H1 (cell line): Measurements from ENCODE around the gene CIT. TPM values are rescaled to one million over a fixed set of nuclear protein-coding genes. Genes with fewer than 3 reads are reported as not detected.

Source experiments
- CTCF ChIA-PET: fragments of 300-600 bp; sonication (Branson Sonifier 250); formaldehyde crosslinking; loops from one replicate; lab custom pipeline; 2021; ENCODE audit not compliant: partially characterized antibody; lab: Charles Lee
- POLR2A ChIA-PET: fragments of 300-600 bp; sonication (Branson Sonifier 250); formaldehyde crosslinking; loops from one replicate; lab custom pipeline; 2021; ENCODE audit warnings: inconsistent platforms; ENCODE audit not compliant: partially characterized antibody; lab: Charles Lee
- DNase-seq, 2 experiments: peaks; one replicate each; pipeline versions ENCODE4 v3.0.0 to v3.0.0-alpha.2; 2010 to 2022; ENCODE audit warnings: low spot score in 2 of 2, low read depth in 1 of 2, mixed read lengths in 1 of 2
- FAIRE-seq: peaks from 2 replicates; lab custom pipeline; 2011; peaks lifted over from hg19 to GRCh38; lab: Jason Lieb, UNC
- H2AFZ ChIP-seq: 2 replicates; pipeline ENCODE4 v1.8.1; 2012; ENCODE audit warnings: low read length, inconsistent platforms
- H2AK5ac ChIP-seq: 2 replicates; pipeline ENCODE4 v1.6.1; 2013; ENCODE audit warnings: low read depth, low read length
- H2BK120ac ChIP-seq: replicated peaks from 2 replicates; pipeline ENCODE3; 2013; ENCODE audit warnings: low read depth, low read length, inconsistent platforms
- H2BK12ac ChIP-seq: 2 replicates; pipeline ENCODE4 v1.6.1; 2013; ENCODE audit warnings: low read depth, low read length
- H2BK15ac ChIP-seq: 2 replicates; pipeline ENCODE4 v1.6.1; 2013; ENCODE audit warnings: low read length
- H2BK20ac ChIP-seq: 2 replicates; pipeline ENCODE4 v1.6.1; 2013; ENCODE audit warnings: low read length
- H2BK5ac ChIP-seq: 2 replicates; pipeline ENCODE4 v1.6.1; 2013; ENCODE audit warnings: low read depth, low read length
- H3K14ac ChIP-seq: 2 replicates; pipeline ENCODE4 v1.6.1; 2013; ENCODE audit warnings: inconsistent platforms; ENCODE audit not compliant: insufficient read length
- H3K18ac ChIP-seq: 2 replicates; pipeline ENCODE4 v1.6.1; 2013; ENCODE audit warnings: low read length; ENCODE audit errors: extremely low read depth
- H3K23ac ChIP-seq: 2 replicates; pipeline ENCODE4 v1.6.1; 2013; ENCODE audit warnings: inconsistent platforms; ENCODE audit not compliant: insufficient read length
- H3K23me2 ChIP-seq: 2 replicates; pipeline ENCODE4 v1.6.1; 2013; ENCODE audit warnings: low read depth, low read length
- H3K27ac ChIP-seq: 2 replicates; pipeline ENCODE4 v1.6.1; 2011; ENCODE audit warnings: low read depth, low read length, inconsistent platforms
- H3K27me3 ChIP-seq, 4 experiments: replicated peaks in 1 of 4; 1 replicate in 1 of 4; 2 replicates in 3 of 4; pipeline versions ENCODE4 v1.6.1 to v1.8.1; 2011 to 2013; ENCODE audit warnings: low read length in 3 of 4, mild to moderate bottlenecking in 3 of 4, inconsistent platforms in 2 of 4, mixed read lengths in 2 of 4, moderate library complexity in 1 of 4; ENCODE audit not compliant: control insufficient read depth in 3 of 4, insufficient read depth in 3 of 4; ENCODE audit errors: extremely low read depth in 1 of 4
- H3K36me3 ChIP-seq, 4 experiments: 2 replicates each; pipeline versions ENCODE4 v1.6.1 to v1.8.1; 2011 to 2013; ENCODE audit warnings: mild to moderate bottlenecking in 4 of 4, low read length in 3 of 4, moderate library complexity in 2 of 4, control low read depth in 1 of 4, inconsistent platforms in 1 of 4; ENCODE audit not compliant: insufficient read depth in 4 of 4, control insufficient read depth in 2 of 4
- H3K4ac ChIP-seq: replicated peaks from 2 replicates; pipeline ENCODE3; 2013; ENCODE audit warnings: low read length, low read depth, mixed read lengths, inconsistent platforms; ENCODE audit not compliant: insufficient read length
- H3K4me1 ChIP-seq, 4 experiments: replicated peaks in 1 of 4; 1 replicate in 1 of 4; 2 replicates in 3 of 4; pipeline versions ENCODE4 v1.6.1 to v1.8.1; 2011 to 2013; ENCODE audit warnings: low read length in 3 of 4, inconsistent platforms in 2 of 4, mixed read lengths in 1 of 4; ENCODE audit not compliant: insufficient read depth in 4 of 4, control insufficient read depth in 3 of 4
- H3K4me2 ChIP-seq, 2 experiments: 2 replicates each; pipeline versions ENCODE4 v1.6.1 to v1.8.1; 2011 to 2013; ENCODE audit warnings: low read depth in 2 of 2, low read length in 2 of 2, control low read depth in 1 of 2, inconsistent platforms in 1 of 2, mild to moderate bottlenecking in 1 of 2; ENCODE audit not compliant: insufficient read depth in 1 of 2
- H3K4me3 ChIP-seq, 4 experiments: fragments of 200-600, 300-600 bp in 1 of 4; sonication (generic), shearing (Covaris generic), sonication (Bioruptor Twin) in 1 of 4; 2 replicates each; pipeline versions ENCODE4 v1.5.1 to v1.8.1; 2011 to 2016; ENCODE audit warnings: low read length in 4 of 4, low read depth in 3 of 4, control low read depth in 2 of 4, inconsistent platforms in 2 of 4, mild to moderate bottlenecking in 2 of 4, mixed read lengths in 1 of 4, moderate library complexity in 1 of 4; ENCODE audit not compliant: insufficient read depth in 2 of 4; ENCODE audit errors: extremely low read depth in 1 of 4
- H3K56ac ChIP-seq: replicated peaks from 2 replicates; pipeline ENCODE3; 2013; ENCODE audit warnings: low read depth, mild to moderate bottlenecking, mixed read lengths, low read length, inconsistent platforms; ENCODE audit not compliant: insufficient read length
- H3K79me1 ChIP-seq: 2 replicates; pipeline ENCODE4 v1.6.1; 2013; ENCODE audit warnings: low read depth, low read length, control low read depth
- H3K79me2 ChIP-seq, 2 experiments: 2 replicates each; pipeline versions ENCODE4 v1.6.1 to v1.8.1; 2012 to 2013; ENCODE audit warnings: low read length in 2 of 2, mild to moderate bottlenecking in 2 of 2, inconsistent platforms in 1 of 2; ENCODE audit not compliant: insufficient read depth in 2 of 2, control insufficient read depth in 1 of 2
- H3K9ac ChIP-seq, 4 experiments: replicated peaks in 1 of 4; 1 replicate in 1 of 4; 2 replicates in 3 of 4; pipeline versions ENCODE4 v1.6.1 to v1.8.1; 2011 to 2013; ENCODE audit warnings: low read depth in 3 of 4, low read length in 3 of 4, control low read depth in 2 of 4, mild to moderate bottlenecking in 2 of 4, moderate library complexity in 2 of 4, inconsistent platforms in 1 of 4; ENCODE audit errors: extremely low read depth in 1 of 4
- H3K9me3 ChIP-seq, 2 experiments: 2 replicates each; pipeline versions ENCODE4 v1.6.1 to v1.8.1; 2012 to 2013; ENCODE audit warnings: mild to moderate bottlenecking in 2 of 2, moderate library complexity in 2 of 2, control low read depth in 1 of 2, inconsistent platforms in 1 of 2, low read depth in 1 of 2, low read length in 1 of 2, mixed read lengths in 1 of 2; ENCODE audit not compliant: insufficient read depth in 2 of 2
- H4K20me1 ChIP-seq, 2 experiments: replicated peaks in 1 of 2; 2 replicates each; pipeline versions ENCODE3 to v1.8.1; 2011 to 2013; ENCODE audit warnings: inconsistent platforms in 2 of 2, low read length in 2 of 2, mild to moderate bottlenecking in 1 of 2; ENCODE audit not compliant: insufficient read depth in 2 of 2, control insufficient read depth in 1 of 2
- H4K5ac ChIP-seq: 2 replicates; pipeline ENCODE4 v1.6.1; 2013; ENCODE audit warnings: low read length, low read depth, mixed read lengths, inconsistent platforms; ENCODE audit not compliant: insufficient read length
- H4K8ac ChIP-seq: 2 replicates; pipeline ENCODE4 v1.8.0; 2013; ENCODE audit warnings: mild to moderate bottlenecking, moderate library complexity, low read length, inconsistent platforms; ENCODE audit not compliant: insufficient read depth; ENCODE audit errors: extremely low read depth
- H4K91ac ChIP-seq: replicated peaks from 2 replicates; pipeline ENCODE3; 2013; ENCODE audit warnings: low read length, mixed read lengths, inconsistent platforms; ENCODE audit not compliant: insufficient read length
- EZH2 ChIP-seq: fragments of 200-600 bp; sonication (generic); IDR thresholded peaks from 2 replicates; pipeline ENCODE4 v1.7.1; 2012; ENCODE audit warnings: low read depth, mild to moderate bottlenecking, moderate library complexity, low read length, inconsistent platforms; ENCODE audit not compliant: severe bottlenecking
- FOSL1 ChIP-seq: IDR thresholded peaks from 2 replicates; pipeline ENCODE4 v1.6.1; 2011; ENCODE audit warnings: mild to moderate bottlenecking, low read depth, low read length, moderate library complexity; ENCODE audit not compliant: insufficient read depth
- JUND ChIP-seq: IDR thresholded peaks from 2 replicates; pipeline ENCODE4 v1.6.1; 2011; ENCODE audit warnings: mild to moderate bottlenecking, improper control_type of control experiment, low read length
- KDM5A ChIP-seq: fragments of 200-600 bp; IDR thresholded peaks from 2 replicates; pipeline ENCODE4 v1.7.1; 2012; ENCODE audit warnings: mild to moderate bottlenecking, low read length, inconsistent platforms, mixed read lengths
- SUZ12 ChIP-seq: fragments of 200-600 bp; sonication (generic); IDR thresholded peaks from 2 replicates; pipeline ENCODE4 v1.6.1; 2012; ENCODE audit warnings: mild to moderate bottlenecking, inconsistent platforms, low read length, moderate library complexity, mixed read lengths
- ZNF274 ChIP-seq: IDR thresholded peaks from 2 replicates; pipeline ENCODE4 v1.7.0; 2012; ENCODE audit warnings: low read length, borderline replicate concordance; ENCODE audit errors: extremely low read depth
- WGBS, 2 experiments: shearing (Covaris generic) in 1 of 2; methylation state at CpG; one replicate each; pipeline versions ENCODE4 v1.1.6 to v1.1.7; 2013 to 2015; ENCODE audit warnings: low lambda C conversion rate in 2 of 2, mixed read lengths in 2 of 2, inconsistent platforms in 1 of 2, low coverage in 1 of 2, missing lambda C conversion rate in 1 of 2; ENCODE audit not compliant: insufficient replicate concordance in 2 of 2, insufficient coverage in 1 of 2, insufficient read length in 1 of 2; ENCODE audit errors: extremely low coverage in 1 of 2, missing lambda C conversion rate in 1 of 2; 5-methylcytosine and 5-hydroxymethylcytosine counted together
- polyA plus RNA-seq, 7 experiments: library from polyadenylated mRNA; depleted of rRNA in 3 of 7; stranded (reverse) in 5 of 7; unstranded in 2 of 7; fragments of >200 nt in 5 of 7; fragments of 200-250 nt in 2 of 7; gene quantifications; 1 replicate in 5 of 7; 2 replicates in 1 of 7; 4 replicates in 1 of 7; pipeline versions ENCODE4 v1.2.1 to v1.2.3, GENCODE V29; 2011 to 2013; ENCODE audit warnings: missing spikeins in 2 of 7, mixed read lengths in 2 of 7
- total RNA-seq: library from RNA; stranded (reverse); fragmentation: NEBNext Ultra II Directional; extraction: Animal tissue kit (Norgen Biotek cat#: 25700); gene quantifications from 2 replicates; pipeline ENCODE4 v1.2.1, GENCODE V29; 2021

The CIT gene
- total and polyA plus RNA-seq, 2 of the 8 experiments (the other 6 are each of a cell fraction or from before 2014, with no cell fraction given): 17.1 to 60.9 TPM

GRCh38 chr12:119869720-119870119 lies 7.4 kb downstream of the CIT start:
- H4K20me1 ChIP-seq: no peaks in the 10 kb centered on the region
- H3K9ac ChIP-seq: no peak overlapping the region
- no peak overlapping the region for H4K8ac ChIP-seq
- peaks cover 13 to 78% (median 49%) of the 10 kb centered on the region in 4 experiments for H3K36me3 ChIP-seq
- no peaks in the 10 kb centered on the region for H3K79me2 ChIP-seq
- H3K14ac ChIP-seq: no peak overlapping the region
- CTCF ChIA-PET: interaction anchor here (0.6 to 1.2 kb wide), 2 partner anchors 21 to 69 kb away, joined by 3 to 4 read pairs; no protein-coding TSS in a partner anchor
- no peak overlapping the region for H3K23ac ChIP-seq
- 90% methylated on average over 5 of the region's 5 CpGs; no CpG with 5 or more reads in 1 of the 2 experiments for WGBS, 2 experiments
- H3K4me1 ChIP-seq: no peaks in the 10 kb centered on the region
- POLR2A ChIA-PET: interaction anchor here (1.3 kb wide), 1 partner anchor 9 kb away, joined by 3 read pairs; no protein-coding TSS in a partner anchor
- H3K56ac ChIP-seq: no peak overlapping the region
- no peak overlapping the region for H2BK20ac ChIP-seq
- H4K91ac ChIP-seq: no peak overlapping the region
- H2AFZ ChIP-seq: no peak overlapping the region
- no peak overlapping the region for H2AK5ac ChIP-seq
- FAIRE-seq (no peak), DNase-seq (no peak)
- H3K27ac ChIP-seq: no peak overlapping the region
- H3K18ac ChIP-seq: no peak overlapping the region
- no peak overlapping the region for H4K5ac ChIP-seq
- H3K27me3 ChIP-seq: no peaks in the 10 kb centered on the region
- no peak overlapping the region for H2BK15ac ChIP-seq
- H3K4me3 ChIP-seq: no peak overlapping the region
- H3K79me1 ChIP-seq: no peaks in the 10 kb centered on the region; the same call in 1 of the 2 replicates
- no peak overlapping the region for H2BK120ac ChIP-seq
- H3K9me3 ChIP-seq: no peaks in the 10 kb centered on the region
- H3K4me2 ChIP-seq: no peak overlapping the region
- H3K4ac ChIP-seq: no peak overlapping the region
- H2BK5ac ChIP-seq: no peak overlapping the region
- no peak overlapping the region for H2BK12ac ChIP-seq
- H3K23me2 ChIP-seq: no peaks in the 10 kb centered on the region
- TF ChIP-seq ZNF274: no peak
- no peak for TF ChIP-seq JUND
- no peak for TF ChIP-seq FOSL1
- TF ChIP-seq KDM5A: no peak
- no peak for TF ChIP-seq SUZ12
- TF ChIP-seq EZH2: no peak
